Measurements from ENCODE around the gene TOR1AIP2.

Gene TOR1AIP2

GRCh38 chr1:179879797-179880196 lies 2.2 kb upstream of the TOR1AIP2 start:
- peaks cover 20% of the 10 kb centered on the region for H3K4me1 ChIP-seq (ENCODE audit: insufficient read depth, poor library complexity, severe bottlenecking)
- ATAC-seq (ENCODE audit: low read depth), result no peak
- H3K4me3 ChIP-seq (ENCODE audit: severe bottlenecking), result no peak overlapping the region
- H3K9me3 ChIP-seq (ENCODE audit: severe bottlenecking), result no peaks in the 10 kb centered on the region
- no peak overlapping the region for H3K27ac ChIP-seq (ENCODE audit: poor library complexity, severe bottlenecking)
- H3K36me3 ChIP-seq (ENCODE audit: low read depth), result peaks cover 25% of the 10 kb centered on the region
- no peak for DNase-seq (ENCODE audit: low spot score)
- no peak for TF ChIP-seq CTCF (IDR thresholded peaks at IDR 0.05; ENCODE audit: poor library complexity, severe bottlenecking)
- no peaks in the 10 kb centered on the region for H3K27me3 ChIP-seq (ENCODE audit: insufficient read depth, poor library complexity, severe bottlenecking)

GRCh38 chr1:179876300-179876715 lies 1.3 kb downstream of the TOR1AIP2 start:
- no peaks in the 10 kb centered on the region for H3K27me3 ChIP-seq (ENCODE audit: insufficient read depth, poor library complexity, severe bottlenecking)
- H3K4me3 ChIP-seq (ENCODE audit: severe bottlenecking), result peak overlapping the region; percentile 52
- no peak for DNase-seq (ENCODE audit: low spot score)
- H3K4me1 ChIP-seq (ENCODE audit: insufficient read depth, poor library complexity, severe bottlenecking), result peaks cover 16% of the 10 kb centered on the region
- peak overlapping the region; percentile 39 for H3K27ac ChIP-seq (ENCODE audit: poor library complexity, severe bottlenecking)
- peaks cover 51% of the 10 kb centered on the region for H3K36me3 ChIP-seq (ENCODE audit: low read depth)
- peak; percentile 45; the same call in 2 of the 3 replicates for ATAC-seq (ENCODE audit: low read depth)
- TF ChIP-seq CTCF (IDR thresholded peaks at IDR 0.05; ENCODE audit: poor library complexity, severe bottlenecking), result no peak
- no peaks in the 10 kb centered on the region for H3K9me3 ChIP-seq (ENCODE audit: severe bottlenecking)

GRCh38 chr1:179875596-179876299 lies 1.9 kb downstream of the TOR1AIP2 start:
- H3K4me1 ChIP-seq (ENCODE audit: insufficient read depth, poor library complexity, severe bottlenecking), result peaks cover 10% of the 10 kb centered on the region
- peak overlapping the region; percentile 39 for H3K27ac ChIP-seq (ENCODE audit: poor library complexity, severe bottlenecking)
- peak overlapping the region; percentile 52 for H3K4me3 ChIP-seq (ENCODE audit: severe bottlenecking)
- TF ChIP-seq CTCF (IDR thresholded peaks at IDR 0.05; ENCODE audit: poor library complexity, severe bottlenecking), result no peak
- no peak for ATAC-seq (ENCODE audit: low read depth)
- no peaks in the 10 kb centered on the region for H3K9me3 ChIP-seq (ENCODE audit: severe bottlenecking)
- peaks cover 55% of the 10 kb centered on the region for H3K36me3 ChIP-seq (ENCODE audit: low read depth)
- DNase-seq (ENCODE audit: low spot score), result no peak
- H3K27me3 ChIP-seq (ENCODE audit: insufficient read depth, poor library complexity, severe bottlenecking), result no peaks in the 10 kb centered on the region

- peaks cover 74% of the 10 kb centered on the region for H3K36me3 ChIP-seq (ENCODE audit: low read depth)
- H3K9me3 ChIP-seq (ENCODE audit: severe bottlenecking), result no peaks in the 10 kb centered on the region
- peaks cover 8% of the 10 kb centered on the region for H3K4me1 ChIP-seq (ENCODE audit: insufficient read depth, poor library complexity, severe bottlenecking)
- no peak overlapping the region for H3K4me3 ChIP-seq (ENCODE audit: severe bottlenecking)
- H3K27me3 ChIP-seq (ENCODE audit: insufficient read depth, poor library complexity, severe bottlenecking), result no peaks in the 10 kb centered on the region
- DNase-seq (ENCODE audit: low spot score), result no peak
- H3K27ac ChIP-seq (ENCODE audit: poor library complexity, severe bottlenecking), result no peak overlapping the region
- no peak for ATAC-seq (ENCODE audit: low read depth)
- no peak for TF ChIP-seq CTCF (IDR thresholded peaks at IDR 0.05; ENCODE audit: poor library complexity, severe bottlenecking)
These were observed 4.2 kb downstream of the TOR1AIP2 start for GRCh38 chr1:179873438-179873851.

GRCh38 chr1:179872558-179872957 lies 5.0 kb downstream of the TOR1AIP2 start:
- Histone ChIP-seq H3K9me3 (ENCODE audit: severe bottlenecking) (no peaks in the 10 kb centered on the region), H3K36me3 (ENCODE audit: low read depth) (peaks cover 83% of the 10 kb centered on the region), H3K4me3 (ENCODE audit: severe bottlenecking) (no peak overlapping the region), H3K4me1 (ENCODE audit: insufficient read depth, poor library complexity, severe bottlenecking) (peaks cover 8% of the 10 kb centered on the region), H3K27me3 (ENCODE audit: insufficient read depth, poor library complexity, severe bottlenecking) (no peaks in the 10 kb centered on the region), H3K27ac (ENCODE audit: poor library complexity, severe bottlenecking) (no peak overlapping the region)
- TF ChIP-seq CTCF (IDR thresholded peaks at IDR 0.05; ENCODE audit: poor library complexity, severe bottlenecking), result no peak
- DNase-seq (ENCODE audit: low spot score) (no peak), ATAC-seq (ENCODE audit: low read depth) (no peak)

Data from RWPE2 (cell line).